T follicular helper cell (primary cell): ENCODE measurements around the gene GNAS.

Experiments
- DNase-seq: peaks from one replicate; pipeline ENCODE4 v3.0.0-alpha.2; 2020; ENCODE audit warnings: low read depth

The GNAS gene

GRCh38 chr20:58853976-58854637 lies 1.6 kb downstream of the GNAS start:
- no peak for DNase-seq

GRCh38 chr20:58854638-58855471 lies 2.3 kb downstream of the GNAS start:
- DNase-seq: no peak

- DNase-seq: no peak
Observed at GRCh38 chr20:58855506-58856389, 3.2 kb downstream of the GNAS start.

- no peak for DNase-seq
Observed at GRCh38 chr20:58863044-58863790, 10.7 kb downstream of the GNAS start.

GRCh38 chr20:58864346-58864745 lies 11.8 kb downstream of the GNAS start:
- DNase-seq: no peak

GRCh38 chr20:58865843-58866242 lies 13.3 kb downstream of the GNAS start:
- DNase-seq: no peak

- no peak for DNase-seq
Observed at GRCh38 chr20:58867211-58867610, 14.7 kb downstream of the GNAS start.

- DNase-seq: no peak
Observed at GRCh38 chr20:58868795-58869194, 16.3 kb downstream of the GNAS start.

- DNase-seq: no peak
Observed at GRCh38 chr20:58869662-58870227, 17.2 kb downstream of the GNAS start.

GRCh38 chr20:58870293-58871014 lies 17.9 kb downstream of the GNAS start:
- DNase-seq: peak; percentile 44

- no peak for DNase-seq
Observed at GRCh38 chr20:58871533-58872102, 19.1 kb downstream of the GNAS start.

- no peak for DNase-seq
Observed at GRCh38 chr20:58874469-58874868, 22.0 kb downstream of the GNAS start.

- DNase-seq: no peak
Observed at GRCh38 chr20:58875111-58875510, 22.6 kb downstream of the GNAS start.

GRCh38 chr20:58875541-58876134 lies 23.1 kb downstream of the GNAS start:
- no peak for DNase-seq

GRCh38 chr20:58876437-58876836 lies 23.9 kb downstream of the GNAS start:
- no peak for DNase-seq

GRCh38 chr20:58877050-58877975 lies 24.8 kb downstream of the GNAS start:
- DNase-seq: no peak

- no peak for DNase-seq
Observed at GRCh38 chr20:58877976-58878360, 25.5 kb downstream of the GNAS start.

- no peak for DNase-seq
Observed at GRCh38 chr20:58878399-58878798, 25.9 kb downstream of the GNAS start.

GRCh38 chr20:58880441-58880840 lies 27.9 kb downstream of the GNAS start:
- DNase-seq: no peak
